ENCODE measurements around the gene SLC48A1. TPM values are rescaled to one million over a fixed set of nuclear protein-coding genes. Genes with fewer than 3 reads are reported as not detected.

SLC48A1 gene
- total RNA-seq, 3 donors from 2014 or later (not counting 1 experiment from before 2014, with no cell fraction given): 2.0 to 4.4 (median 3.4) TPM

DNA sequence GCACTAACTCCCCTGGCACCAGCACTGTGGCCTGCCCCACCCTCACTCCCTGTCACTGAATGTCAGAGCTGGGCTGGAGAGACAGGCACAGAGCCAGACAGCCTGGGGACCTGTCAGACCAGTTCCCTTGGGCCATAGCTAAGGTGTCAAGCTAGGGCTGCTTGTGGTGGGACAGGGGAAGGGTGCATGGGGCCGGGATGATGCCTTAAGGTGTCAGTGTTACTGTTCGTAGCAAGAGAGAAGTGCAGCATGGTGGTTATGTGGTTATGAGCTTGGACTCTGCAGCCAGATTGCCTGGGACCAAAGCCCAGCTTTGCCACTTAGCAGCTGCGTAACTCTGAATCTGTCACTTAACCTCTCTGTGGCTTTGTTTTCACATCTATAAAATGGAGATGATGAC lies 18.2 kb upstream of the SLC48A1 start:
- no peak overlapping the region for H3K4me3 ChIP-seq (ENCODE audit: low read length)
- TF ChIP-seq, protein P1, sequence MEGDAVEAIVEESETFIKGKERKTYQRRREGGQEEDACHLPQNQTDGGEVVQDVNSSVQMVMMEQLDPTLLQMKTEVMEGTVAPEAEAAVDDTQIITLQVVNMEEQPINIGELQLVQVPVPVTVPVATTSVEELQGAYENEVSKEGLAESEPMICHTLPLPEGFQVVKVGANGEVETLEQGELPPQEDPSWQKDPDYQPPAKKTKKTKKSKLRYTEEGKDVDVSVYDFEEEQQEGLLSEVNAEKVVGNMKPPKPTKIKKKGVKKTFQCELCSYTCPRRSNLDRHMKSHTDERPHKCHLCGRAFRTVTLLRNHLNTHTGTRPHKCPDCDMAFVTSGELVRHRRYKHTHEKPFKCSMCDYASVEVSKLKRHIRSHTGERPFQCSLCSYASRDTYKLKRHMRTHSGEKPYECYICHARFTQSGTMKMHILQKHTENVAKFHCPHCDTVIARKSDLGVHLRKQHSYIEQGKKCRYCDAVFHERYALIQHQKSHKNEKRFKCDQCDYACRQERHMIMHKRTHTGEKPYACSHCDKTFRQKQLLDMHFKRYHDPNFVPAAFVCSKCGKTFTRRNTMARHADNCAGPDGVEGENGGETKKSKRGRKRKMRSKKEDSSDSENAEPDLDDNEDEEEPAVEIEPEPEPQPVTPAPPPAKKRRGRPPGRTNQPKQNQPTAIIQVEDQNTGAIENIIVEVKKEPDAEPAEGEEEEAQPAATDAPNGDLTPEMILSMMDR (IDR thresholded peaks at IDR 0.05): no peak
- intact Hi-C loops (cut with micrococcal nuclease): no loop called here
- Mint-ChIP-seq H3K27me3 (ENCODE audit: low read depth in 2 of 2) (peaks cover 1 to 7% of the 10 kb centered on the region in 2 donors), H3K4me1 (peaks cover 6 to 21% of the 10 kb centered on the region in 2 donors), H3K9me3 (no peaks in the 10 kb centered on the region), H3K4me3 (no peak overlapping the region), H3K27ac (no peak overlapping the region), H3K36me3 (no peaks in the 10 kb centered on the region)
- H3K27me3 ChIP-seq (ENCODE audit: control insufficient read depth, insufficient read depth, low read length): no peaks in the 10 kb centered on the region
- H3K4me1 ChIP-seq (ENCODE audit: control insufficient read depth, insufficient read depth, low read length): peaks cover 33% of the 10 kb centered on the region
- H3K9me3 ChIP-seq (ENCODE audit: control insufficient read depth, insufficient read depth, low read length): no peaks in the 10 kb centered on the region
- ATAC-seq (no peak), DNase-seq (no peak)
- WGBS (ENCODE audit: insufficient coverage): 48% methylated on average over 3 of the region's 3 CpGs
- H3K36me3 ChIP-seq (ENCODE audit: control insufficient read depth, insufficient read depth, low read length): no peaks in the 10 kb centered on the region
- no peak overlapping the region for H3K27ac ChIP-seq (ENCODE audit: low read length)

DNA sequence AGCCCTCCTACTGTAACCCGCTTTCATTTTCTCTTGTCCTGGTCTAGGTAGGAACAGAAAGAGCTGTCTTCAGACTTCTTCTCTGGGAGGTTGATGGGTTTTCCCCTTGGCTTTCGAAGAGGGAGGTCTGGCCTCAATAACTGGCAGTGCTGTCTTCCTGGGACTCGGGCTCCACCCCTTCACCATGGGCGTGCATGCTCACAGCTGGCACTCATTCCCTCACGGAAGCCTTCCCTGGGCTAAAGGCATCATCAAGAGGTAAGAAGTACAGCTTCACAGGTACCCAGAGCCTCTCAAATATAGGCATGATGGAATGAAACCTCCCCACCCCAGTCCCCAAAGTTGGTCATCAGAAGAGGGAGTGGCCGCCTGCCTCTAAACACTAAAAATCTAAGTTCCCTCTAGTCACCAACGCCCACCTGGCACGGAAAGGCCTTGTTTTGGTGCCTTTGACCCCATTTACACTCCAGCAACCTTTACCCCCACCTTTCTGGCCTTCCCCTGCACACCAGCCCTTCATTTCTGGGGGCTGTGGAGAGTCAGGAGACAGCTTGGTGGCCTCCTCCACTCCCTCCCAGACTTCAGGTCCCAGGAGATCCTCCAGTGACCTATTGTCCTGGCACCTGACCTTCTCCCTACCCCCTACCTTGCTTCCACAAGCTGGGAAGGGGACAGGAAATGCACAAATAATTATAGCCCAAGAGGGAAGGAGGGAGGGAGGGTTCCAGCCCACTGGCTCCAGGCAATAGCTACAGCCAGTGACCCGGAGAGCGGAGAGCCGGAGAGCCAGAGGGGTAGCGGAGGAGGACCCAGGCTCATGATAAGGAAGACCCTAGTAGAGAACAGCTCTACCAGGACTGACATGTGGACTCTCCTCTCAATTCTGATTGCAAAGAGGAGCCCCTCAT lies 17.1 kb upstream of the SLC48A1 start:
- no peak overlapping the region for H3K4me3 Mint-ChIP-seq
- ATAC-seq: no peak

DNA sequence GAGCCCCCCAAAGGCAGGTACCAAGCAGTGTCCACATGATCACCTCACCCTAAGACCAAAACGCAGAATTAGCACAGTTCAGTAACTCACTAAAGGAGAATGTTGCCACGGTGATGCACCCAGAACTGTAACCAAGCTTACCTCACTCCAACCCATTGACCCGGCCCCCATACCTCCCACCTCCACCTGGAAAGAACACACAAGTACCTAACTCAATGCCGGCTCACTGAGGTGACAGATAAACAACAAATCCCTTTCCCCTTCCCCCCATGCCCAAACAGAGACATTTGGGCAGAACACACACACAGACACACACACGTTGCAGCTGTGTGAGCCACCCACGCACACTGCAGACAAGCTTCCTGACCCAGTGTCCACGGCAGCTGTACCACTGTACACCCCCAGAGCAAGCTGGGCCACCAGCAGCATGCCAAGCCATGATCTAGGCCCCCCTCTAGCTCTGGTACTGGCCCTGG lies 15.6 kb upstream of the SLC48A1 start:
- DNase-seq: no peak
- H3K27me3 ChIP-seq (ENCODE audit: control insufficient read depth, insufficient read depth, low read length): no peaks in the 10 kb centered on the region
- H3K27me3 Mint-ChIP-seq (ENCODE audit: low read depth in 2 of 2): peaks cover 4 to 8% of the 10 kb centered on the region in 2 donors
- ATAC-seq: no peak
- H3K4me3 ChIP-seq (ENCODE audit: low read length): no peak overlapping the region
- no peaks in the 10 kb centered on the region for H3K36me3 ChIP-seq (ENCODE audit: control insufficient read depth, insufficient read depth, low read length)
- H3K27ac ChIP-seq (ENCODE audit: low read length): no peak overlapping the region
- peak overlapping the region; percentile 56 for H3K4me3 Mint-ChIP-seq
- no peaks in the 10 kb centered on the region for H3K36me3 Mint-ChIP-seq
- H3K4me1 ChIP-seq (ENCODE audit: control insufficient read depth, insufficient read depth, low read length): peaks cover 33% of the 10 kb centered on the region
- peaks cover 6 to 21% of the 10 kb centered on the region in 2 donors for H3K4me1 Mint-ChIP-seq
- no peak overlapping the region for H3K27ac Mint-ChIP-seq
- no peaks in the 10 kb centered on the region for H3K9me3 Mint-ChIP-seq
- TF ChIP-seq, protein P1 (IDR thresholded peaks at IDR 0.05): no peak
- intact Hi-C loops (cut with micrococcal nuclease): no loop called here
- H3K9me3 ChIP-seq (ENCODE audit: control insufficient read depth, insufficient read depth, low read length): no peaks in the 10 kb centered on the region
- 62% methylated on average over 7 of the region's 7 CpGs for WGBS (ENCODE audit: insufficient coverage)

More for the DNA sequence above, 17.1 kb upstream of the SLC48A1 start:
- peak in 1 of 2 donors; percentile 55 for DNase-seq
- H3K27me3 Mint-ChIP-seq (ENCODE audit: low read depth in 2 of 2): peaks cover 4 to 8% of the 10 kb centered on the region in 2 donors
- TF ChIP-seq, protein P1 (IDR thresholded peaks at IDR 0.05): no peak
- H3K9me3 ChIP-seq (ENCODE audit: control insufficient read depth, insufficient read depth, low read length): no peaks in the 10 kb centered on the region
- no peak overlapping the region for H3K27ac ChIP-seq (ENCODE audit: low read length)
- no peak overlapping the region for H3K4me3 ChIP-seq (ENCODE audit: low read length)
- H3K9me3 Mint-ChIP-seq: no peaks in the 10 kb centered on the region
- no peaks in the 10 kb centered on the region for H3K27me3 ChIP-seq (ENCODE audit: control insufficient read depth, insufficient read depth, low read length)
- H3K4me1 ChIP-seq (ENCODE audit: control insufficient read depth, insufficient read depth, low read length): peaks cover 33% of the 10 kb centered on the region
- intact Hi-C loops (cut with micrococcal nuclease): no loop called here
- WGBS (ENCODE audit: insufficient coverage): 81% methylated on average over 12 of the region's 12 CpGs
- H3K4me1 Mint-ChIP-seq: peaks cover 6 to 21% of the 10 kb centered on the region in 2 donors
- no peaks in the 10 kb centered on the region for H3K36me3 Mint-ChIP-seq
- no peak overlapping the region for H3K27ac Mint-ChIP-seq
- H3K36me3 ChIP-seq (ENCODE audit: control insufficient read depth, insufficient read depth, low read length): no peaks in the 10 kb centered on the region
